HG02610 (cell line): ENCODE measurements around the gene COL8A1.
"Not testable (repeated sequence)": the region's sequence is repeated elsewhere in the genome, so short reads cannot be mapped to it uniquely, and the experiment has no call there.

Source experiments
- ATAC-seq: cut with Tn5 transposase; IDR thresholded peaks from one replicate; pipeline ENCODE4 v1.9.1; 2021; ENCODE audit warnings: mild to moderate bottlenecking, moderate library complexity; ENCODE audit not compliant: unreplicated experiment

Gene COL8A1

DNA sequence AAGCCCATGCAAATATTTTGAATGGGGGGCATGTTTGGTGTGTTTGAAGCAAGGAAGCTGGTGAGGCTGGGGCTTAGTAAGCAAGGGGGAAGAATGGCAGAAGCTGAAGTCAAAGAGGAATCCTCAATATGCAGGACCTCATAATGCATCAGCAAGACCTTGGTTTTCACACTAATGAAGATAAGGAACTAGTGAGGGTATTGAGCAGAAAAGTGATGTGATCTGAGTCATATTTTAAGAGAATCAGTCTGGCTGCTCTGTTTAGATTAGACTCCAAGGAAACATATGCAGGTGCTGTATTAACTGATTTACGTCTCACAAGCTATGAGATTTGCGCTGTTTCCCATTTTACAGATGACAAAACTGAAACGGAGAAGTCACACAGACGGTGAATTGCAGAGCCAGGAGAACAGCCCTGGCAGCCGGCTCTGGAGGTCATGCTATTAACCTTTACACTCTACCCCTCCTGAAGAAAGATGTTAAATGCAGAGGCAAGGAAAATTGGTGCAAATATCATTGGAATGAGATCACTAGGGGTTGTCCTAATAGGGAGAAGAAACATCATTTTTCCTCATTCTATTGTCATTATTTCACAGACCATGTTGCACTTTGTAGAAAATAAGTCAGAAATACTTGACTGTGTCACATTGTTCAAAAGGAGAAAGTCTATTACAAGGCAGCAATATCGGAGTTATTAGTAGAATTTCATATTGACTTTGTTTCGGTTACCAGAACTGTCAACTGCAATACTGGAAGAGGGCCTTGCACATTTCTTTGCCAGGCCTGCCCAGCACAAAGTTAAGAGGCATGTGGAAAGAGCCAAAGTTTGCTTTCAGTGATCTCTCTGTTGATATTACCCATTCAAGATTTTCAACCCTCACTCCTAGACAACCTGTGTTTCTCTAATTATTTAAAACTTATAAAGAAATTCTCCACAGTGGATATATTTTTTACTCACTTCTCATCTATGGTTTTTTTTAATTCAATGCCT is 64.9 kb downstream of the COL8A1 start:
- ATAC-seq = no peak

DNA sequence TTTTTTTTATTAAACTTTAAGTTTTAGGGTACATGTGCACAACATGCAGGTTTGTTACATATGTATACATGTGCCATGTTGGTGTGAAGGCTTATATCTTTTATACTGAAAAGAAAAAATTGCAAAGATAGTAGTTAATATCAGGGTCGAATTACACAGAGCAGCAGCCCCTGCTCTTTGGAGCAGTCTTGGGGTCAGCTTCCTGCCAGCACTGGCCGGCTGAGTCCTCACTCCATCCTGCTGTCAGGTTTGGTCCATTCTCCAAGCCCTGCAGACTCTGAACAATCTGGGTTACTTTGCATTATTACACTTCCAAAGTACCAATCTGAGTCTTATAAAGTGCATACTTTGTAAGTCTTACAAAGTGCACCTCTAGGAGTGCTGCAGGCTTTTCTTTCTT is 66.0 kb downstream of the COL8A1 start:
- no peak for ATAC-seq

DNA sequence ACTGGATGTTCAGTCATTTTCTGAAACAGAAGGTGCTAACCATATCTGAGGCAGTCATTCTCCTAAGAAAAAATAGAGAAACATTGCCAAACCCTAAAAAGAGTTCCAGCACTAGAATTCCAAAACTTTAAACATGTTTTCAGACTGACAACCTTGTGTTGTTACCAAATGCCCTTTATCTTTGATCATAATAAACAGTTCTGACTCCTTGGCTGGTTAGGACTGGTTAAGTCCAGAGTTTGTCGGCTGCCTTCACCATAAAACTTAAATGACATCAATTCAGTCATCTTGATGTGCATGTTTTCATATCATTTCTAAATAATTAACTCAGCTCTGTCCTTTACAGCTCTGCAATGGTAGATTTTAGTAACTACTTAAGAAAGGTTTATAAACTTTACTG is 68.0 kb downstream of the COL8A1 start:
- ATAC-seq = no peak

DNA sequence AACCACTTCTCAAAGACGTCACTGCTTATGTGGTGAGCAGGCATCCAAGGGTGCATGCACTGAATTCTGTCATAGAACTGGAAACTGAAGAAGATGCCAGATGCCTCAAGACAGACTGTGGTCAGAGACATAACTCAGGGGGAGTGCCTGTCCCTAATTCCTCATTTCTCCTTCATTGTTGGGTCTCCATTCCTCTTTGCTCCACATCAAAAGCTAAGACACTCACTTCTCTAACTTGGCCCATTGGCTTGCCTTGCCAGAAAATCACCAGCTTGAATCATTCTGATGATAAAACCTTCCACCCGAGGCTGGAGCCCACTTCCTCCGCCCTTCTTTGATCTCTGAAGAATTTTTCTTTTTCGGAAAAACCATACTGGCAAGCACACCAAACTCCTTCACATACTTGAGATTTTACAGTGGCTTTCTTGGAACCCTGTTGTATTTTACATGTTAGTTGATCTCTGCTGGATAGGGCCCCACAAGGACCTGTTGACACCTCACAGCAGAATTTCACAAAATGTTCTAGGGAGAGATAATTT is 69.9 kb downstream of the COL8A1 start:
- no peak for ATAC-seq

DNA sequence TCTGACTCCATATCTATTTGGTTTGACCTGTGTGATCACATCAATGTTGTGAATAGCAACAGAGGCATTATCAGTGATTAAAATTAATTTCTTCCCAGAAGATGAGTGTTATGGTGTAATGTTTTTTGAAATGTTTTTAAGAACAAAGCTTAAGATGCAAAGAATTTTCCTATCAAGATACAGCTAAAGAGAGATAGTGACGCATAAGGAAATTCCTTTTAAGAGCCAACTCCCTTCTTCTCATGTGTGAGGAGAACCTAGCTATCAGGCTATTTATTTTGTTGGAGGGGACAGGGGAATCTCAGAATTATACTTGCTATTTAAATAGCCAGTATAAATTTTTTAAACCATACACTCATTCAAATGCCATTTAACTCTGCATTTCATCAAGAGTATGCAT is 71.3 kb downstream of the COL8A1 start:
- ATAC-seq = no peak

DNA sequence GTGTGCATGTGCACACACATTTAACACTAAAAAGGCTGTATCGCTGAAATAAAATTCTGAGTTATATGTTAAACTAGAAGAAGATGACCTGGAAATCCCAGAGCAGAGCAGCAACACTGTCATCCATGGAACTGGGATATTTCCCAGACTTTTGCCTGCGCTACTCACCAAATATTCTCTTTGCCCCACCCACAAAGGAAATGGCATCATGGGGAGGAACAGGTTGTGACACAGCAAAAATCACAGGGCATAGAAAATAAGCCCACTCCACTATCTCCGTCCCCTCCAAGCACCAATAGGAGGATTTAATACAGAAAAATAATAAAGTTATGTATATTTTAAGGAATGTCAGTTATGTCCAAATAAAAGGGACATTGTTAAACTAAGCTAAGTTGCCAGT is 71.7 kb downstream of the COL8A1 start:
- ATAC-seq = no peak

DNA sequence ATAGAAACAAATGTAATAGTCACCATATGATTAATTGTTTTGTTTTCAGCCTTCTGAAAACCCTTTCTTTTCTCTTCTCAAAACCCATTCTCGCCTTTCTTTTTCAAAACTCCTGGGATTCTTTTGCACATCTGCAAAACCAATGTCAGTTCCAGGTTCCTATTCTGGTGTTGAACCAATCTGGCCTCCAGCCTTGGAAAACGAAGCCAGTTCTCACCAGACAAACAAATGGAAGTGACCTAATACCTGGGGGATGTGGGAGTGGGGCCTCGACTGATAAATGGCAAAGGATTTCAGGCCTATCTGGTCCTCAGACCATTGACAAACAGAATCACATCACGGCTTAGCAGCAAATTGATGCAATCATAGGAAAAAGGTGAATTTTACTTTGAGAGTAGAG is 73.0 kb downstream of the COL8A1 start:
- no peak for ATAC-seq

DNA sequence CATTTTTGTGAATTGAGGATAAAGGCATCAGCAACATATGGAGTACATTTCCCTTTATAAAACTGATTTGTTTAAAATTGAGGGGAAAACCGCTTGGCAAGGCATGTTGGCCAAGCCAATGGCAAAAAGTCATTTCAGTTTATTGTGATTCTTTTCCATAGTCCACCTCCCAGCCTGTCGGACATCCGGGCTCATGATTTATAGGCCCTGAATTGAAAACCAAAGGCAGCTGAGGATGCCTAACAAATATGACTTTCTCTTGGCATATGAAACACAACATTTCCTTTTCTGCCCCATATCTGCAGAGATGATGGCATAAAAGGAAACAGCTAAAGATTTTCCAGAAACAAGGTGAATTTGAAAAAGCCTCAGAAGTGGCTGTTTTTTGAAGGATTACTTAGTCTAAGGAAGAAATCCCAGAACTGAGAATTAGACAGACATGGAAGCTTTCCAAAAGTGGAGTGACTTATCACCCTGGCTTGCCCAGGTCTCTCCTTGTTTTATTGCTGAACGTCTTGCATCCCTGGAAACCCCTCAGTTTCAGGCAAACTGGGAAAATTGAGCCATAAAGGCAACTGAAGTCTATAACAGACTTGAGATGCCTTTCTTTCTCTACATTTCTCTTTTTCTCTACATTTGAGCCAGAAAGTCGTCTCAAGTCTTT is 74.0 kb downstream of the COL8A1 start:
- no peak for ATAC-seq

DNA sequence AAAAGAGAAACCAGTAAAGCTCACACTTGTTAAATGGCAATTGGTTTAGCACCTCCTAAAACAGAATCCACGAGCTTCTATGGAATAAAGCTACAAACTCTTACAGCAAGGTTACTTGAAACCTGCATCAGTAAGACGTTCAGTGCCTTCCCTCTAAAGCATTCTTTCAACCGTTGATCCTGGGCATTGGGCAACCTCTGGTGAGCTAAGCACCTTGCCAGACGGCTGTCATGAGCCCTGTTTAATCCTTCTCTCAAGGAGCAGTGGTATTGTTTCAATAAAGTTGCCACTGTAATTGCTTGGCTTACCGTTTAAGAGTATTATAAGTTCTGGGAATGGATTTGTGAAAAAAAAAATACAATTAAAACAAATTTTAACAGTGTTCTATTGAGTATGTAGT is 75.0 kb downstream of the COL8A1 start:
- no peak for ATAC-seq

DNA sequence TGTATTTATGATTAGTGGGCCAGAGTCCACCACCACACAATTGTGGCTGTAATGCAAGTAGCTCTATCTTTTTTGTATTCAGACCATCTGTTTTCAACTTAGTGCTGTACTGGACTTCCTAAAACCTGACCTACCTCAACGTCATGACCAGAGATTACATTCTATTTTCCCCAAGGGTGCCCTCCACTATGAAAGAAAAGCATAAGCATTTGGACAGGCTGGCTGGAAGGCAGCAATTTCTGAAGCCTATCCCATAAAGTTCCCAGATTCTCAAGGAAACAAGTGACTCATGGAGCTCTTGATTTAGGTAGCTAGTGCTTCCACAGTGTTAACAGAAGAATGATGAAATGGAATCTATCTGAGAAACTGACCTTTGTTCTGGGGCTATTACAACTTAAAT is 75.8 kb downstream of the COL8A1 start:
- no peak for ATAC-seq

DNA sequence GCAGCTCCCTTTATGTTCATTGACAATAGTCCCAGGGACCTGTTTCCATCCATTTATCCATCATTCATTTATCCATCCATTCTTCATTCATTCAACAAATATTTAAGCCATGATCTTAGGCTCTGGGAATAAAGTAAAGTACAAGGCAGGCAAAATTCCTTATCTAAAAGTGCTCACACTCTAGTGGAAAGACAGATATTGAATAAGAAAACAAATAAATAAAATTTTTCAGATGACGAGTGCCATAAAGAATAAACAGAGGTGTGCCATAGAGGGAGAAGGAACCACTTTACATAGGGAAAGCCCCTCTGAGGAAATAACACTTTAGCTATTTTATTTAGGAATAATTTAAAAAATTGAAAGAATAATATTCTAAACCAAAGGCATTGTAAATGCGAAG is 76.2 kb downstream of the COL8A1 start:
- no peak for ATAC-seq

DNA sequence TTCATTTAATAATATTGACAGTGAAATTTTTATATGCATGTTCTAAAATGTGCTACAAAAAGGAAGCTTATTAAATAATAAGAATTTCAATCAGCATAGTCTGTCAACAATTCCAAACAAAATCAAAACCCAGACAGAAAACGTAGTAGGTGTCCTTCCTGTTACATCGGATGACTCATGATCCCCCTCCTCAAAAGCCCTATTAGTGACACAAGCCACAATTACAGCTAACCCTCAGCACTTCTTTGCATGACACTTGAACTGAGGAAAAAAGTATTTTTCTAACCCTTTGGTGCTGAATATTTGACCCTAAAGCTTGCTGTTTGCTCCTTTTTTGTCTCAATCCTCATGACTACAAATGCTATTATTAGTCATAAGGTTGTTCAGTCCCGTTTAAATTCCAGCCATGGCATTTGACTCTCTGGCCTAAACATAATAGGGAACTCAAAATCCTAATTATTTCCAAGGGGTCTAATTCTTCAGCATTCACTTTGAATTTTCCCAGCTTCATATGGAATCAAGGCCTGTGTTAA is 78.1 kb downstream of the COL8A1 start:
- no peak for ATAC-seq

DNA sequence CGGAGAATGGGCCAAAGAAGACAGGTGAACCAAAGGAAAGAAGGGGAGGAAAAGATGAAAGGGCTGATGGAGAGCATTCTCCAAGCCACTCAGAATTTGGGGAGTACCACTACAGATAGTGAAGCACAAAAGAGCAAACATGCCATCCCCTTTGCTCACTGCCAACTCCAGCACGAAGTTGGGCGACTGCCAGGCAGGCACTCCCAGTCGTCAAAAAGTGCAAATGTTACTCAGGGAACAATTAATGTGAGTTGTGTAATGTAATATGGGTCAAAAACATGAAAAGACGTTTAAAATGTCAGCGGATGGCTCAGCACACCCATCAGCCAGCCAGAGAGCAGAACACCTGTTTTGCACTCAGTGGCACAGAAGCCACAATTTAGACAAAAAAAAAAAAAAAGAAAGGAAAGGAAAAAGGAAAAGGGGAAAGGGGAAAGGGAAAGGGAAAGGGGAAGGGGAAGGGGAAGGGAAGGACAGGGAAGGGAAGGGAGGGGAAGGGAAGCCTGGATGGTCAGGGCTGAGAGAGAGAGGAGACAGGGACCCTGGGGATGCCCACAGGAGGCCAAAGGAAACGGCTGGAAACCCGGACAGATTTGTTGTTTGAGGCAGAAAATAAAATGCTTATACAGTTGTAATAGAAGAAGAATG is 82.7 kb downstream of the COL8A1 start:
- no peak for ATAC-seq

DNA sequence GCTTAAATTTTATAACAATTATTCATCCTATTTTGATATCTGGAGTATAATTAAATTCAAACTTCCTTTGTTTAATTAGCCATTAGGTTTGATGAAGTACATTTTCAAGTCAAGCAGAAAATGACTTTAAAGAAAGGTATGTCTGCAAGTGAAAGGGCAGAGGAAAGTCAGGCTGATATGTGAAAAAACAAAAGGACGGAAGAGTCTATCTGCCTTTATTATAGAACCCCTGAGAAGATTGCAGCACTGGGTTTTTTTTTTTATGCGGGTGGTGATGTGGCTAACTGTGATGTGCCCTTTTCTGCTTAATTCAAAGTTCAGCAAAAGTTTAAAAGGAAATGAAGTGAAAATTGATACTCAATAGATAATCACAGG is 83.2 kb downstream of the COL8A1 start:
- ATAC-seq = no peak

DNA sequence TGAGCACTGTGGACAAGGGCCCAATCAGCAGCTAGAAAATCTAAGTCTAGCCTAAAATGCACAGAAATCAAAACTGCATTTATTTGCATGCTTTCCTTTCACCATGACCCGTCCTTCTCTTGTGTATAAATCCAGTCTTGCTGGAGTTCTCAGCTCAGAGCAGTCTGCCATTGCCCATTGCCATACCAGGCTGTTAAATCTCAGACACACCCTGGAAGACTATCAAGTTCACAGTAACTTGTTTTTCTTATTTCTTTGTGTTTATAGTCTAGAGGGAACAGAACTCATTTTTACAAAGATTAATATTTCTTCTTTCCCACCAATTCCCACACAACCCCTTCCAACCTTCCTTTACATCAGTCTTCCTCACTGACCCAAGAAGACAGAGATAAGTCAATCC is 85.9 kb downstream of the COL8A1 start:
- ATAC-seq = no peak

DNA sequence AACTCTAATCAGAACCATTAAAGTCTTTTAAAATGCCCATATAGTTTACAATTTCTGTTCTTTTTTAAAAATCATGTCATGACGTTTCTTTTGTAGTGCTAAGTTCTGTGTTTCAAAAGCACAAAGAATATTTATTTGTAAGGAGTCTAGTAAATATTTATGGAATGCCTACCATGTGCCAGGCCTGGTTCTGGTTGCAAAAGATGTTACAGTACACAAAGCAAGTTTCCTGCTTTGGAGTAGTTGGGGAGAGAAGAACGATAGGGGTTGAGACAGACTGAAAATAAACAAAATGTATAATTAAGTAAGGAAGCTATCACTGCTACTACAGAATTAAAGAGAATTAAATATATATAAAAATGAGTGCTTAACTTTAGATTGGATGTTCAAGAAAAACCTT is 92.5 kb downstream of the COL8A1 start:
- ATAC-seq = no peak

DNA sequence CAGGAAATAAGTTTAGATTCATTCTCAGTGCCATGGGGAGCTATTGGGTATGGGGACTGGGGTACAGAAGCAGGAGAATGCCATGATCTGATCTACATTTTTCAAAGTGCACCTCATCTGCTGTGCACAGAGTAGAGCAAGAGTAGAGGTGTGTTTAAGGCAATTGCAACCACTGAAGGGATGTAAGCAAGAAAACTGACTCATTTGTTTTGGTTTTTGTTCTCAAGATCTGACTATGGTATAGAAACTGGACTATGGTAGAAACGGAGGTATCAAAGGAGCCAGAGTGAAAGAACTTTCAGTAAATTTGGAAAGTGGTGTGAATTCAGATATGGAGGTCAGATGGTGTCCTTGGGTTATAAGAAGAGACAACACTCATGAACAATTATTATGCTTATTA is 93.1 kb downstream of the COL8A1 start:
- no peak for ATAC-seq

DNA sequence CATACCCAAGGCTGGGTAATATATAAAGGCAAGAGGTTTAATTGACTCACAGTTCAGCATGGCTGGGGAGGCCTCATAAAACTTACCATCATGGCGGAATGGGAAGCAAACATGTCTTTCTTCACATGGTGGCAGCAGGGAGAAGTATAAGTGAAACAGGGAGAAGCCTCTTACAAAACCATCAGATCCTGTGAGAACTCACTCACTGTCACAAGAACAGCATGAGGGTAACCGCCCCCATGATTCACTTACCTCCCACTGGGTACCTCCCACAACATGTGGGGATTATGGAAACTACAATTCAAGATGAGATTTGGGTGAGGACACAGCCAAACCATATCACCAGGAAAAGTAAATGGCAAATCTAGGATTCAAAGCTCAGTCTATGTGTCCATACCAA is 102.0 kb downstream of the COL8A1 start:
- ATAC-seq = not testable (repeated sequence)

DNA sequence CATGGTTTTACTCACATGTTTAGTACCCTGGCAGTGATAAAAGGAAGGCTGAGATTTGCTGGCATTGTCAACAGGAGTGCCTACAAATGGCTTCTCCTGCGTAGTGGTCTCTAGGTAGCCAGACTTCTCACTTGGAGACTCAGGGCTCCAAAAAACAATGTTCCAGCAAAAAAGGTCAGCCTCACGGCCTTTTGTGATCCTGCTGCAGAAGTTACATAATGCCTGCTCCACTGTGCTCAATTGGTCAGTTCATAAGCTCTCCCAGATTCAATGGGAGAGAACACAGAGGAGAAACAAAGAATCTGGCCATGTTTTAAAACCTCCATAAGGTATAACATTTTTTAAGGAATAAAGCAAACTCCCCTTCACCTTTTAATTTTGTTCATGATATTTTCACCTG is 103.2 kb downstream of the COL8A1 start:
- ATAC-seq = no peak

DNA sequence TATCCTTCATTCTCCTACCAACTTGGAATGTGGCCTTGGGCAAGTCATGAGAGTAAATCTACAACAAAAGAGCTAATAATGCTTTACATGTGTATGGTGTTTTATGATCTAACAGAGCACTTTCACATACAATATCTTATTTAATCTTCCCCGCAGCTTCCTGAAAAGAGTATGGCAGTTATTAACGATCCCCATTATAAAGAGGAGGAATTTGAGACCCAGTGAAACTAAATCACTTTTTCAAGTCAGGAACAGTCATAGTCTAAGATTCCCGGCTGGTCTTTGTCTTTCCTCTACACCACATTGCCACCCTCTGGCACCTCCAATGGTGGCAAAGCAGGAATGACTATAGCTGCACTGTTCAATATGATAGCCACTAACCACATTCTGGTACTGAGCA is 109.5 kb downstream of the COL8A1 start:
- no peak for ATAC-seq

DNA sequence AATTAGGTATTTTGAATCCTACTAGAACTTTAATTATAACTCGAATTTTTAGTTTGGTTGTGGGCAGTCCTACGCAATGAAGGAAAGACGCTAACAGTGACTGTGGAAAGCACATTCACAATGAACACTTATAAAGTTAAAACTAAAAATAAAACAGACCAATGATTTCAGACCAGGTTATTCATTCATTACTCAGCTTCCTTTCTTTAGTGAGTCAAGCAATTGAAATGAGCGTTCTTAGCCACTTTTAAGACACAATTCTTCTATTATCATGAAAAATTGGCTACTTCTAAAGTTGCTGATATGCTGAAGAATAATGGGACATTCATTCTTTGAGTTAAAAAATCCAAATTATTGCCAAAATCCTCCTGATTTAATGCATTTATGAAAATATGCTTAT is 113.3 kb downstream of the COL8A1 start:
- no peak for ATAC-seq
